ENCODE measurements around the gene CEP78. TPM values are rescaled to one million over a fixed set of nuclear protein-coding genes. Genes with fewer than 3 reads are reported as not detected.

Gene CEP78
- total RNA-seq, 1 donor from 2014 or later = 34.6 TPM

- intact Hi-C loops (cut with micrococcal nuclease) = loop anchor here (1.0 to 10.0 kb wide), 5 partner anchors 103 to 1840 kb away; partner anchors contain the start of genes GCNT1, RFK, TLE4 and VPS13A
Measured at GRCh38 chr9:78234810-78235209, 1.1 kb upstream of the CEP78 start.

GRCh38 chr9:78235256-78235761 lies 566 bp upstream of the CEP78 start:
- intact Hi-C loops (cut with micrococcal nuclease) = loop anchor here (1.0 to 10.0 kb wide), 5 partner anchors 103 to 1841 kb away; partner anchors contain the start of genes GCNT1, RFK, TLE4 and VPS13A

- intact Hi-C loops (cut with micrococcal nuclease) = loop anchor here (1.0 to 10.0 kb wide), 13 partner anchors 25 to 1842 kb away; partner anchors contain the start of genes GCNT1, PSAT1, RFK and TLE4
Measured at GRCh38 chr9:78236551-78236910, 656 bp downstream of the CEP78 start.

GRCh38 chr9:78238046-78239038 lies 2.5 kb downstream of the CEP78 start:
- intact Hi-C loops (cut with micrococcal nuclease) = loop anchor here (5.0 to 10.0 kb wide), 4 partner anchors 1064 to 1844 kb away; partner anchors contain the start of genes GCNT1, RFK, TLE4 and VPS13A

- intact Hi-C loops (cut with micrococcal nuclease) = loop anchor here (5.0 to 10.0 kb wide), 4 partner anchors 1065 to 1845 kb away; partner anchors contain the start of genes GCNT1, RFK, TLE4 and VPS13A
Measured at GRCh38 chr9:78239506-78239905, 3.6 kb downstream of the CEP78 start.

- intact Hi-C loops (cut with micrococcal nuclease) = no loop called here
Measured at GRCh38 chr9:78242041-78242440, 6.2 kb downstream of the CEP78 start.

- intact Hi-C loops (cut with micrococcal nuclease) = no loop called here
Measured at GRCh38 chr9:78243130-78243529, 7.3 kb downstream of the CEP78 start.

- intact Hi-C loops (cut with micrococcal nuclease) = no loop called here
Measured at GRCh38 chr9:78245401-78245800, 9.5 kb downstream of the CEP78 start.

GRCh38 chr9:78248635-78249034 lies 12.8 kb downstream of the CEP78 start:
- intact Hi-C loops (cut with micrococcal nuclease) = no loop called here

GRCh38 chr9:78249542-78249941 lies 13.7 kb downstream of the CEP78 start:
- intact Hi-C loops (cut with micrococcal nuclease) = no loop called here

GRCh38 chr9:78252616-78253015 lies 16.7 kb downstream of the CEP78 start:
- intact Hi-C loops (cut with micrococcal nuclease) = no loop called here

GRCh38 chr9:78253285-78253684 lies 17.4 kb downstream of the CEP78 start:
- intact Hi-C loops (cut with micrococcal nuclease) = no loop called here

- intact Hi-C loops (cut with micrococcal nuclease) = loop anchor here (1.0 to 5.0 kb wide), 4 partner anchors 25 to 108 kb away; partner anchors contain the start of genes CEP78 and PSAT1
Measured at GRCh38 chr9:78261403-78262001, 25.6 kb downstream of the CEP78 start.

- intact Hi-C loops (cut with micrococcal nuclease) = loop anchor here (5.0 kb wide), 1 partner anchor 90 kb away; no protein-coding TSS in a partner anchor
Measured at GRCh38 chr9:78262655-78263054, 26.8 kb downstream of the CEP78 start.

GRCh38 chr9:78267889-78268288 lies 32.0 kb downstream of the CEP78 start:
- intact Hi-C loops (cut with micrococcal nuclease) = no loop called here

GRCh38 chr9:78269784-78270183 lies 33.9 kb downstream of the CEP78 start:
- intact Hi-C loops (cut with micrococcal nuclease) = no loop called here

- intact Hi-C loops (cut with micrococcal nuclease) = no loop called here
Measured at GRCh38 chr9:78272307-78272706, 36.4 kb downstream of the CEP78 start.

- intact Hi-C loops (cut with micrococcal nuclease) = no loop called here
Measured at GRCh38 chr9:78273761-78274160, 37.9 kb downstream of the CEP78 start.

GRCh38 chr9:78278177-78278777 lies 42.4 kb downstream of the CEP78 start:
- intact Hi-C loops (cut with micrococcal nuclease) = no loop called here

- intact Hi-C loops (cut with micrococcal nuclease) = no loop called here
Measured at GRCh38 chr9:78278801-78279200, 42.9 kb downstream of the CEP78 start.

- intact Hi-C loops (cut with micrococcal nuclease) = no loop called here
Measured at GRCh38 chr9:78280982-78281668, 45.2 kb downstream of the CEP78 start.
